HCT116 (cell line): ENCODE data around the gene GSTA1. TPM values are rescaled to one million over a fixed set of nuclear protein-coding genes. Genes with fewer than 3 reads are reported as not detected.
"Not testable (repeated sequence)": the region's sequence is repeated elsewhere in the genome, so short reads cannot be mapped to it uniquely, and the experiment has no call there.

Experiments
- ATAC-seq: fragments of 200-7000 bp; cut with Tn5 transposase; 2 replicates; pipeline ENCODE4 v1.9.1; 2020; ENCODE audit warnings: mild to moderate bottlenecking, moderate library complexity
- BruUV-seq: library from RNA; stranded (reverse); fragments of 400-500 nt; replicated peaks from 2 replicates; lab custom pipeline; 2021; lab: Mats Ljungman, UMichigan
- CTCF ChIA-PET: fragments of 300-600 bp; sonication (Branson Sonifier 250); formaldehyde crosslinking; loops from one replicate; lab custom pipeline; 2021; ENCODE audit warnings: antibody characterized with exemption; lab: Charles Lee
- POLR2A ChIA-PET: fragments of 300-600, 350-600 bp; sonication (Branson Sonifier 250); formaldehyde crosslinking; loops from one replicate; lab custom pipeline; 2021; ENCODE audit warnings: antibody characterized with exemption; lab: Charles Lee
- RAD21 ChIA-PET, 2 experiments: fragments of 300-600 bp; sonication (Branson Sonifier 250); formaldehyde crosslinking; loops; one replicate each; lab custom pipeline; 2023; ENCODE audit warnings: low total read pairs in 2 of 2; ENCODE audit not compliant: uncharacterized antibody in 2 of 2, unreplicated experiment in 2 of 2, low non-redundant PET in 1 of 2; lab: Charles Lee
- DNase-seq: peaks from one replicate; pipeline ENCODE4 v3.0.0-alpha.2; 2010; ENCODE audit warnings: low read depth, low spot score
- H2AFZ ChIP-seq: fragments of 200-600 bp; shearing (Covaris generic), sonication (generic); 2 replicates; pipeline ENCODE4 v1.6.1; 2017; ENCODE audit warnings: low read depth, mixed run types, mixed read lengths, antibody characterized with exemption, low read length; ENCODE audit not compliant: poor library complexity, severe bottlenecking
- H3K27ac ChIP-seq: 2 replicates; pipeline ENCODE4 v1.5.1; 2012; ENCODE audit warnings: low read depth, low read length
- H3K27me3 ChIP-seq: fragments of 200-600 bp; sonication (generic); 2 replicates; pipeline ENCODE4 v1.6.1; 2016; ENCODE audit warnings: mixed run types, low read length, mixed read lengths; ENCODE audit not compliant: insufficient read depth
- H3K36me3 ChIP-seq, 2 experiments: fragments of 200-500 bp in 1 of 2; fragments of 200-600 bp in 1 of 2; sonication (Bioruptor generic) in 1 of 2; sonication (generic) in 1 of 2; 2 replicates each; pipeline versions ENCODE4 v1.5.1 to v1.6.1; 2014 to 2016; ENCODE audit warnings: low read length in 2 of 2, inconsistent platforms in 1 of 2, mixed read lengths in 1 of 2, mixed run types in 1 of 2; ENCODE audit not compliant: insufficient read depth in 2 of 2, control insufficient read depth in 1 of 2
- H3K4me1 ChIP-seq, 2 experiments: fragments of 200-600 bp in 1 of 2; sonication (generic) in 1 of 2; 2 replicates each; pipeline versions ENCODE4 v1.5.1 to v1.6.1; 2012 to 2017; ENCODE audit warnings: low read length in 2 of 2, inconsistent platforms in 1 of 2, mild to moderate bottlenecking in 1 of 2, mixed read lengths in 1 of 2, mixed run types in 1 of 2, moderate library complexity in 1 of 2; ENCODE audit not compliant: insufficient read depth in 2 of 2, control insufficient read depth in 1 of 2
- H3K4me2 ChIP-seq: fragments of 200-600 bp; sonication (generic); 2 replicates; pipeline ENCODE4 v1.6.1; 2017; ENCODE audit warnings: mixed run types, low read length, mixed read lengths
- H3K4me3 ChIP-seq, 2 experiments: fragments of 200-600 bp in 1 of 2; sonication (generic) in 1 of 2; replicated peaks in 1 of 2; 2 replicates each; pipeline ENCODE4 v1.5.1; 2011 to 2016; ENCODE audit warnings: low read length in 2 of 2, control low read depth in 1 of 2, low read depth in 1 of 2, mild to moderate bottlenecking in 1 of 2, mixed read lengths in 1 of 2, mixed run types in 1 of 2
- H3K79me2 ChIP-seq: fragments of 200-600 bp; sonication (generic); 2 replicates; pipeline ENCODE4 v1.6.1; 2017; ENCODE audit warnings: mild to moderate bottlenecking, mixed run types, low read length, moderate library complexity, mixed read lengths; ENCODE audit not compliant: insufficient read depth
- H3K9ac ChIP-seq: fragments of 200-600 bp; sonication (generic); 2 replicates; pipeline ENCODE4 v1.6.1; 2016; ENCODE audit warnings: low read length, mixed read lengths
- H3K9me2 ChIP-seq: fragments of 200-600 bp; sonication (generic), shearing (Covaris generic); 2 replicates; pipeline ENCODE4 v1.6.1; 2017; ENCODE audit warnings: mixed run types, mild to moderate bottlenecking, moderate library complexity; ENCODE audit not compliant: insufficient read depth
- H3K9me3 ChIP-seq, 2 experiments: fragments of 200-500 bp in 1 of 2; fragments of 200-600 bp in 1 of 2; sonication (Bioruptor generic) in 1 of 2; sonication (generic) in 1 of 2; 2 replicates each; pipeline ENCODE4 v1.6.1; 2014 to 2017; ENCODE audit warnings: low read length in 2 of 2, mixed read lengths in 2 of 2, inconsistent platforms in 1 of 2, low read depth in 1 of 2, mild to moderate bottlenecking in 1 of 2, mixed run types in 1 of 2, moderate library complexity in 1 of 2; ENCODE audit not compliant: control insufficient read depth in 1 of 2, insufficient read depth in 1 of 2
- H4K20me1 ChIP-seq: fragments of 200-600 bp; sonication (generic), shearing (Covaris generic); 2 replicates; pipeline ENCODE4 v1.6.1; 2017; ENCODE audit warnings: mixed run types, mild to moderate bottlenecking, moderate library complexity; ENCODE audit not compliant: insufficient read depth
- ATF3 ChIP-seq: IDR thresholded peaks from 2 replicates; pipeline ENCODE4 v1.6.1; 2012
- CBX3 ChIP-seq: IDR thresholded peaks from 2 replicates; pipeline ENCODE4 v1.6.1; 2012; ENCODE audit warnings: low read depth
- JUND ChIP-seq: IDR thresholded peaks from 2 replicates; pipeline ENCODE4 v1.6.1; 2012
- RAD21 ChIP-seq: IDR thresholded peaks from 2 replicates; pipeline ENCODE4 v1.6.1; 2012; ENCODE audit warnings: low read depth, mild to moderate bottlenecking
- SRF ChIP-seq: IDR thresholded peaks from 2 replicates; pipeline ENCODE4 v1.6.1; 2012; ENCODE audit warnings: low read depth
- TCF7L2 ChIP-seq: IDR thresholded peaks from 2 replicates; pipeline ENCODE4 v1.7.0; 2011; ENCODE audit warnings: borderline replicate concordance, inconsistent platforms; ENCODE audit not compliant: insufficient read depth, insufficient read length; ENCODE audit errors: extremely low read depth
- YY1 ChIP-seq: IDR thresholded peaks from 2 replicates; pipeline ENCODE4 v1.6.1; 2011; ENCODE audit warnings: low read length, low read depth, moderate library complexity, mild to moderate bottlenecking; ENCODE audit not compliant: insufficient replicate concordance; ENCODE audit errors: extremely low read depth
- ZFX ChIP-seq: fragments of 450-650 bp; IDR thresholded peaks from 2 replicates; pipeline ENCODE4 v1.6.1; 2017
- ZNF274 ChIP-seq: fragments of 200-500 bp; sonication (Bioruptor generic); IDR thresholded peaks from 2 replicates; pipeline ENCODE4 v1.6.1; 2014; ENCODE audit warnings: mild to moderate bottlenecking, low read depth, low read length, inconsistent platforms
- intact Hi-C: fragments of 100-400 bp; cut with micrococcal nuclease; formaldehyde crosslinking; loops from 2 replicates; pipeline ENCODE4 v1.10.0; 2022
- total RNA-seq: library from RNA; stranded (reverse); gene quantifications from one replicate; pipeline ENCODE4 v1.2.1, GENCODE V29; 2021; ENCODE audit not compliant: unreplicated experiment

GSTA1 gene
- total RNA-seq, 1 experiment from 2014 or later: 0.57 TPM

- H3K4me1 ChIP-seq, intact Hi-C loops, H3K27me3 ChIP-seq, CTCF ChIA-PET, BruUV-seq, ATAC-seq, H3K9ac ChIP-seq, POLR2A ChIA-PET, H2AFZ ChIP-seq, H3K4me3 ChIP-seq, H3K27ac ChIP-seq, H3K9me3 ChIP-seq, H3K9me2 ChIP-seq, H3K36me3 ChIP-seq, H3K4me2 ChIP-seq, RAD21 ChIA-PET, H4K20me1 ChIP-seq, H3K79me2 ChIP-seq, DNase-seq: not testable (repeated sequence)
Observed at GRCh38 chr6:52747301-52747700, 56.3 kb downstream of the GSTA1 start.

GRCh38 chr6:52746213-52746612, 57.4 kb downstream of the GSTA1 start:
- CTCF ChIA-PET: no interaction called here
- H3K9me2 ChIP-seq: no peaks in the 10 kb centered on the region
- no TSS peak for BruUV-seq
- H3K36me3 ChIP-seq: no peaks in the 10 kb centered on the region
- ATAC-seq: no peak
- no peaks in the 10 kb centered on the region for H3K9me3 ChIP-seq
- no peak overlapping the region for H3K9ac ChIP-seq
- intact Hi-C loops: no loop called here
- DNase-seq: no peak
- H3K4me1 ChIP-seq: no peaks in the 10 kb centered on the region
- H3K79me2 ChIP-seq: no peaks in the 10 kb centered on the region
- H2AFZ ChIP-seq: no peak overlapping the region
- H4K20me1 ChIP-seq: no peaks in the 10 kb centered on the region
- POLR2A ChIA-PET: no interaction called here
- TF ChIP-seq CBX3 (no peak), ZFX (no peak), TCF7L2 (no peak), SRF (no peak), YY1 (no peak), ZNF274 (no peak), RAD21 (no peak), ATF3 (no peak), JUND (no peak)
- RAD21 ChIA-PET: no interaction called here
- H3K27ac ChIP-seq: no peak overlapping the region
- no peak overlapping the region for H3K4me3 ChIP-seq
- H3K27me3 ChIP-seq: no peaks in the 10 kb centered on the region
- H3K4me2 ChIP-seq: no peak overlapping the region
